Middle frontal gyrus (tissue), 1 donor: ENCODE results near the gene HSD17B10.
"Not testable (repeated sequence)": the region's sequence is repeated elsewhere in the genome, so short reads cannot be mapped to it uniquely, and the experiment has no call there.

Experiments used
- DNase-seq: peaks from one replicate; pipeline ENCODE4 v3.0.0-alpha.2; 2015; ENCODE audit warnings: low spot score; ENCODE audit errors: extremely low spot score

Gene HSD17B10

GRCh38 chrX:53433651-53434639, at the start of gene HSD17B10:
HSD17B10 (minus strand) TSS chrX:53434370; CDS start chrX:53434345, 25 bp downstream.
- peak; percentile 69 for DNase-seq

- no peak for DNase-seq
Measured at GRCh38 chrX:53483416-53483815, 49.2 kb upstream of the HSD17B10 start.

GRCh38 chrX:53481816-53482465, 47.8 kb upstream of the HSD17B10 start:
- no peak for DNase-seq

GRCh38 chrX:53481093-53481492, 46.9 kb upstream of the HSD17B10 start:
- no peak for DNase-seq

- DNase-seq, result no peak
Measured at GRCh38 chrX:53479301-53479700, 45.1 kb upstream of the HSD17B10 start.

GRCh38 chrX:53476371-53476770, 42.2 kb upstream of the HSD17B10 start:
- DNase-seq, result no peak

- no peak for DNase-seq
Measured at GRCh38 chrX:53474707-53475106, 40.5 kb upstream of the HSD17B10 start.

GRCh38 chrX:53471346-53471745, 37.2 kb upstream of the HSD17B10 start:
- DNase-seq, result no peak

- DNase-seq, result not testable (repeated sequence)
Measured at GRCh38 chrX:53468659-53469058, 34.5 kb upstream of the HSD17B10 start.

GRCh38 chrX:53458082-53458481, 23.9 kb upstream of the HSD17B10 start:
- DNase-seq, result no peak

- DNase-seq, result no peak
Measured at GRCh38 chrX:53456254-53456653, 22.1 kb upstream of the HSD17B10 start.

GRCh38 chrX:53452812-53453211, 18.6 kb upstream of the HSD17B10 start:
- DNase-seq, result no peak

GRCh38 chrX:53449632-53450031, 15.5 kb upstream of the HSD17B10 start:
- DNase-seq, result no peak

- DNase-seq, result no peak
Measured at GRCh38 chrX:53447441-53447840, 13.3 kb upstream of the HSD17B10 start.

GRCh38 chrX:53445977-53446376, 11.8 kb upstream of the HSD17B10 start:
- no peak for DNase-seq

- no peak for DNase-seq
Measured at GRCh38 chrX:53442322-53442631, 8.1 kb upstream of the HSD17B10 start.

- peak; percentile 24 for DNase-seq
Measured at GRCh38 chrX:53441531-53442321, 7.6 kb upstream of the HSD17B10 start.

- no peak for DNase-seq
Measured at GRCh38 chrX:53440621-53441517, 6.7 kb upstream of the HSD17B10 start.

GRCh38 chrX:53440101-53440500, 5.9 kb upstream of the HSD17B10 start:
- DNase-seq, result no peak

GRCh38 chrX:53438832-53439230, 4.7 kb upstream of the HSD17B10 start:
- no peak for DNase-seq
